Stimulated activated CD4-positive, alpha-beta T cell treated with anti-CD3 and anti-CD28 coated beads, Interleukin-4, amount 100 ng/mL, for 24 hours (primary cell): Measurements from ENCODE around the gene MGLL.

Experiments
- DNase-seq: peaks from one replicate; pipeline ENCODE4 v3.0.0-alpha.2; 2020

The MGLL gene

DNA sequence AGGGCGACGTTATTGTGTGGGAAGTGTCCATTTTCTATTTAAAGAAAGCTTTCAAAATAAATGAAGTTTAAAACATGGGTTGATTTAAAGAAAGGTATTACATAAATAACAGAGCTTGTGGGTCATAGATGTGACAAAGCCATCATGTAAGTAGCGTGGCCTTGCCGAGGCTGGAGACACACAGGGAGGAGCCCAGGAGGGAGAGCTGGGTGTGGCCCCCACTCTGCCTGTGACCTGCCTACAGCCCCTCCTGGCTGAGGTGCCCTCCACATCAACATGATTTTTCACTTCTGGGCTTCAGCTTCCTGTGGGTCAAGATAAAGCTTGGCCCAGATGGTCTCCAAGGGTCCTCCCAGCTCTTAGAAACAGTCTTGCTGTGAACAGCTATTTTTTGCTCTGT is 12.5 kb upstream of the MGLL start:
- DNase-seq, result no peak

DNA sequence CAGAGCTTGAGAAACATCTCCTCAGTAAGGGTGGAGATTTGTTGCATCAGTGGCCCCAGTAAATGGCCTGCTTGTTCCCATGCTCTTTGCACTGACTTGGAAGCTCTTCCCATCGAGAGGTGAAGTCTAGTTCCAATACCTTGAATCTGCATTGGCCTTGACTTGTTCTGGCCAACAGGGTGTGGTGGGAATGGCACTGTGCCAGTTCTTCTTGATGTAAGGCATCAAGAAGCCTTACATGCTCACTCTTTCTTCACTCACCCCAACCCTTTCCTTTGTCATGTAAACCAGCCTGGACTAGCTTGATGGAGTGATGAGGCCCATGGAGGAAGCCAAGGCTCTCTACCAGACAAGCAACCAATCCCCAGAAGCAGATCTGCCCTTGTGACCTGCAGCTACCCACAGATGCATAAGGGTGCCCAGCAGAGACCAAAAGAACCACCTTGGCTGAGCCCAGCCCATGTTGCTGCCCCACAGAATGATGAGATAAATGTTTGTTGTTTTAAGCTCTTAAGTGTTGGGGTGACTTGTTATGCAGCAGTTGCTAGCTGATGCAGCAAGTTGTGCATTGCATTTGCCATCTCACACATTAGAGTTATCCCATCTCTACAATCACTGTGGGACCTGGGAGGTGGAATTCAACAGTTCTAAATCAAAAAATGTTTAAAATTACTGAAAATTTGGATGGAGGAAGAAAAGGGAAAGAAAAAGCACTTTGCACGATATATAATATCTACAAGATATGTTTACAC is 11.1 kb upstream of the MGLL start:
- no peak for DNase-seq

DNA sequence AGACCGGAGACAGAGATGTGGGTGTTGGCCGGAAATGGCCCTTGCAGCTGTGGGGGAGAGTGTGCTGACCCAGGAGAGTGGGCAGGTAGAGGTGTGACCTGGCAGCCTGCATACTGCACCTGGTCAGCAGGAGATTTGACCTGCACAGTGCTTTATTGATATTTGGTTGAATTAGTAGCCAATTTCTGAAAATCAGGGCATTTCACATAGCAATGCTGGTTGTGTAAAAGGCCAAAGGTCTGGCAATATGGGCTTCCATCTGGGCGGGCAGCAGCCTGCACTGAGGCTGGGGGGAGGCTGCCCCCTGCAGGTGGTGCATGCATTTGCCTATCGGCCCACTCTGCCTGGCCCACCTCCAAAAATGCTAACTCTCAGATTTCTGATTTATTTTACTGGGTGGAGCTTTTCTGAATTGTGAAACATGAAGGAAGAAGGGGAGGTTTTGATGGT is 9.4 kb upstream of the MGLL start:
- no peak for DNase-seq

DNA sequence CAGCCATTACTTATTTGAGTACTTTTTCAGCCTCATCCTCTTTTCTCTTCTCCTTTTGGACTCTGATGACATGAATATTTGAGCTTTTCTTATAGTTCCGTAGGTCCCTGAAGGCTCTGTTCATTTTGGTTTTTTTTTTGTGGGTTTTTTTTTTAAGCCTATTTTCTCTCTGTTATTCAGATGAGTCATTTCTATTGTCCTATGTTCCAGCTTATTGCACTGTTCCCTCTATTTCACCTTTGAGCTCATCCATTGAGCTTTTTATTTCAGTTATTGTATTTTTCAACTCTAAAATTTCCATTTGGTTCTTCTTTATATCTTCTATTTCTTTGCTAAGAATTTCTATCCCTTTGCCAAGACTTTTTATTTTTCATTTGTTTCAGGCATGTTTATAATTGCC is 7.2 kb upstream of the MGLL start:
- DNase-seq, result no peak

DNA sequence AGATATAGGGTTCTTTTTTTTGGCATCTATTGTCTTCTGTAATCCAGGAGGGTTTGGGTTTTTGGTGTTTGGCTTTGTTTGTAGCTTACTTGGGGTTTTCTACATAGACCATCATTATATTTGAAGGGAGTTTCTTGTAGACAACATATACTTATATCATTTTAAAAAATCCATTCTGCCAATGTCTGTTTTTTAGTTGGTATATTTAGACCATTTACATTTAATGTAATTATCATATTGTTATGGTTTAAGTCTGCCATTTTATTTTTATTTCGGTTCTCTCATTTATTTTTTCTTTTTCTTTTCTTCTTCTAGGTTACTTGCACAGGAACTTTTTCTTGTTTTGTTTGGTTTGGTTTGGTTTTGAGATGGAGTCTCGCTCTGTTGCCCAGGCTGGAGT is 5.5 kb upstream of the MGLL start:
- no peak for DNase-seq

DNA sequence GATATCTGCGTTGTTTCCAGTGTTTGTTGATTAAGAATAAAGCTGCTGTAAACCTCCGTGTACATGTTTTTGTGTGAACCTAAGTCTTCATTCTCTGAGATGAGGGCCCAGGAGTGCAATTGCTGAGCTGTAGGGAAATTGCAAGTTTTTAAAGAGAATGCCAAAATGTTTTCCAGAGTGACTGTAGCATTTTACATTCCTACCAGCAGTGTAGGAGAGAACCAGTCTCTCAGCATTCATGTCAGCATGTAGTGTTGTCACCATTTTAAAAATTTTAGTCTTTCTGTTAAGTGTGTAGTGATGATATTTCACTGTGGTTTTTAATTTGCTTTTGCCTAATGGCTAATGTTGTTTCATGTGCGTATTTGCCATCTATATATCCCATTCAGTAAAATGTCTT is 3.4 kb upstream of the MGLL start:
- DNase-seq, result no peak

DNA sequence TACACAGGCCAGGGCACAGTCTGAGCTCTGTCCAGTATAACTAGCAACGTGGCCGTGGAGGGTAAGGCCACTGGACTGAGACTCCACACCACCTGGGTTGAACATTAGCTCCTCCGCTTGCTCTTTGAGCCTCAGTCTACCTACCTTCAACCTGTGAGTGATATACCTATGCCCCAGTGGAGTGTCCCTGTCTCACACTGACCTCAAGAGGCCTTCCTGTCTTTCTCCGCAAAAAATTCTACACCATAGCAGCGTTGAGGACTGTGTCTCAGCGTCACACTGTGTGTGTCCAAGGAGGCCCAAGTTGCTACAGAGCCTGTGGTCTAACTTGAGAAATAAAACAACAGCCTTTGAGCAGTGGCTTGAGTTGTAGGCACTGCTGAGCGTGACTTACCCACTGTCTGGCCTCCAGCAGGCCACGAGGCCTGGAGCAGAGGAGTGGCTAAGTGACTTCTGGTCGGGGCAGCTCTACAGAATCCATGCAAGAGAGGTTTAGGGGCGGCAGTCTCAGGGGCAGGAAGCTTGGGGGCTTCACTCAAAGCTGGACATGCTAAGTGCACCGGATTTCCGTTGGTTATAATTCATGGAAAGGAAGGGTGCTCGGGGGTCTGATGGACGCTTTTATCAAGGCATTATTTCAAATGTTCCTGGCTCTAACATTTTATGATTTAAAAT is 2.0 kb upstream of the MGLL start:
- DNase-seq, result no peak

DNA sequence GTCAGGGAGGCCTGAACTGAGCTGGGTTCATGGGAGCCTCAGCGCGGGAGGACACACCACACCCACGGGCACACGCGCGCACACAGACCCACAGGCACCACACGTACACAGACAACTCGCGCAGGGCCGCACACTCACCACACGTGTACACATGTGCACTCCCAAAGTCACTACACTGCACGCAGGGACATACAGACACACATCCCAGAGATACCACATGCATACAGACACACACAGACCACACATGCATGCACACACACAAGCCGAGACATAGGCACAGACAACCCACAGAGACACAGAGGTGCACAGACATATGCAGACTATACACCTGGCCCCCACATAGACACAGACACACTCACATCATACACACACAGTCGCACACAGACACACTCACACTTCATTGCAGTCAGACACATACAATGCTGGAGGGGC is 1.1 kb upstream of the MGLL start:
- no peak for DNase-seq

DNA sequence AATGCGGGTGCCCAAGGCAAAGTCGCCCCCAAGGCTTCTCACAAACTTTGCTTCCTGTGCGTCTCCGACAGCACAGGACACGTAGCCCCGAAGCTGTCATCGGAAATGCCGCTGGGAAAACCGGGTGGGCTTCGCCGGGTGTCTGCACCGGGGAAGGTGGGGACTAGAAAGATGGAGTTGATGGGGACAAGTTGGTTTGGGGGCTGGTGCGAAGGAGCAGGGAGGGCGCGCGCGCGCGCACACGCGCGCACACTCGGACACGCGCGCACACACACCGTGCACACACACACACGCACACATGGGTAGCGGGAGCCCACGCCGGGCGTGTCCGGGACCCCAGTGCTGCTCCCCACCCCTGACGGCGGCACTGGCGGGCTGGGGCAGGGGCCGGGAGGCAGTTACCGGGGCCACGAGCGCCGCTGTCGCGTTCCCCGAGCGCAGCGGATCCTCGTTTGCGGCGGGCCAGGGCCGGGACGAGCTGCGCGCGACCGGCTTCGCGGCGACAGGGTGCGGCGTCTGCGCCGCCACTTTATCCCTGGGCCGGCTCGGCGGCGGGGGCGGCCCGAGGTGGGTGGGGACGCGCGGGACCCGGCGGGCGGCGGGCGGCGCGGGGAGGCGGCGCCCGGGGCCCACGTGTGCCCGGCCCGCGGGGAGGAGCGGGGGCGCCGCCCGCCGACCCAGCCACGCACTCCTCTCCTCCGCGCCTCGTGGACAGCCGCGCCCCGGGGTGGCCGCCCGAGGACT is 539 bp upstream of the MGLL start:
- DNase-seq, result no peak

DNA sequence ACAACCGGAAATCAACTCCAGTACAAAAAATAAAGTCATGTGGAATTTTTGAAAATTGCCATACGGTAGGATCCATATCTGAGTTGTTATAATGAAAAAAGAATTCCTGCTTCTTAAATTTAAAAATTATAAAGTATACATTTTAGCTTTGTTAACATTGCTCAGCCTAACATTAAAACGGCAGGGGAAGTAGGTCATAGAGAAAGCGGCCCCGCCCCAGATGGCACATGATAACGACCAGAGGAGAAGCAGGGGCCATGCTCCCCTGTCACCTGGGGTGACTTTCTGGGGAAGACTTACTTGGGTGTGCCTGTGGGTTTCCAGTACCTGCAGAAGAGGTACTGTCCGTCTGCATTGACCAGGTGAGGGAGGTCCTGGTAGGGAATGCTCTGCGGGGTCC is 921 bp downstream of the MGLL start:
- DNase-seq, result no peak

DNA sequence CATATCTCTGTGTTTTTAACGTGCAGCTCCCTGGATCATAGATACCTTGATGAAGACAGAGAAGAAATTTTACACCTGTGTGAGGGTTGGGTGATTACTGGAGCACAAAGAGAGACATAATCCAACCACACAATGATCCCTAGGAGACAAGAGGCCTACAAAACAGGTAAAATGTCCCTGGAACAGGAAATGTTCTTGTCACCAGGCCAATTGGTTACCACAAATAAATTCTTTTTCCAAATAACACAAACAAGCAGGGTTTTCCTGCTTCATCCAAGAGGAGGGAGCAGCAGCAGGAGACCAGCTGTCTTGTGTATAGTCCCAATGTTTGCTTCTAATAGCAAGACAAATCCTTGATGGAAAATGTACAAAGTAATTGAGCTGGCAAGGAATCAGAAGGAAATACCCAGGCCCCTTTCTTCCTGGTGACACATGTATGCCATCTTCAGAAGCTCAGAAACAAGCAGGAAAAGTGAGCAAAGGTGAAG is 1.4 kb downstream of the MGLL start:
- no peak for DNase-seq

DNA sequence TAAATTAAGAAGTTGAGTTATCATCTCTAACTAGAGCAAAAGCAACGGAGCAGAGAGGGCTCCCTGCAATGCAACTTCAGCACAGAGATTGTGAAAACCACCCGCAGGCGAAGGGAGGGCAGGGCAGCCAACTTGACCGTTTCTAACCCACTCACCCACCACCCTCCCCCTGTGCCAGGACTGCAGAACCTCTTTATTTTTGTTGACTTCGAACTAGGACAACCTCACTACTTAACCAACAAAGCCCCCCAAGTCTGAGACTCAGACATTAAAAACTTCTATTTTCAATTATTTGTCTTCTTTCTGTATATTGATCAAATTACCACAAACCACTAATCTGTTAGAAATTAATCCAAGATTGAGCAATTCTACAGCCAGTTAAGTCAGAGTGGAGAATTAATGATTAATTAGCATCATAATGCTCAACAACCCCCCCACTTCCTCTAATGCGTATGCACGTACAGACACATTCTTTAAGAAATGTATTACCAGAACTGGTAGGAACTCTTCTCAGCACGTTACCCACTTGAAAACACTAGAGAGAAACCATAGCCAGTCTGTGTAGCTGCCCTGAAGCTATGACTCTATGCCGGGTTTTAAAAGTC is 2.0 kb downstream of the MGLL start:
- no peak for DNase-seq

DNA sequence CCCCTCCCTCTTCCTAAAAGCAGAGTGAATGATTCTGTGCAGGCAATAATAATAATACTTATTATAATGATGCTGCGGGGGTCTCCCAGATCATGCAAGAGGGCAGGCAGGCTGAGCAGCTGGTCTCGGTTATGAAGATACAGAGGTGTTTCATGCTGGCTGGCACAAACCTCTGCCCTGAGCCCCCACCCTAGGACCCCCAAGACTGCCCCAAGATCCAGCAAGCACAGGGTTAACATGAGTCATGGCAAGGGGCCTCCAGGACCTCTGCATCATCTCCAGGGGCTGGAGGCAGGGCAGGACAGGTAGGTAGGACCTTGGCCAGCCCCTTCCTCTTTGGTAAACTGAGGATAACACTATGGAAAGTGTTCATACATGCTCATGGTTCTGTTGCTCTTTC is 2.7 kb downstream of the MGLL start:
- no peak for DNase-seq

DNA sequence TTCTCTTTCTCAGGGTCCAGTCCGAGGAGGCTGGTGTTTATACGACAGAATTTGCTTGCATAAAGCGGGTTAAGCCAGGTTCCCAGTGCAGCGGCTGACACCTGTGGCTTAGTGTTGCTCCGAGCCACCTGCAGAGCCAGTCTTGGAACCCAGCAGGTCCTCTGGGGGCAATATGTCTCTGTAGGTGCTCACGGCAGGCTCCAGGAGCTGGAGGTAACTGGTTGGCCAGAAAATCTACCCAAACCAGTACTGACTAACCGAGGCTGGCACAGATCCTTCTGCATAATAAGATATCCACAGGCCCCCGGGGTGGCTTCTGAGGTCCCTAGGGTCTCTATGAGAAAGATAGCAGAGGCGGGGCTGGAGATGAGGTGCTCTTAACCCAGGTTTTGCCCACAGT is 3.2 kb downstream of the MGLL start:
- no peak for DNase-seq

DNA sequence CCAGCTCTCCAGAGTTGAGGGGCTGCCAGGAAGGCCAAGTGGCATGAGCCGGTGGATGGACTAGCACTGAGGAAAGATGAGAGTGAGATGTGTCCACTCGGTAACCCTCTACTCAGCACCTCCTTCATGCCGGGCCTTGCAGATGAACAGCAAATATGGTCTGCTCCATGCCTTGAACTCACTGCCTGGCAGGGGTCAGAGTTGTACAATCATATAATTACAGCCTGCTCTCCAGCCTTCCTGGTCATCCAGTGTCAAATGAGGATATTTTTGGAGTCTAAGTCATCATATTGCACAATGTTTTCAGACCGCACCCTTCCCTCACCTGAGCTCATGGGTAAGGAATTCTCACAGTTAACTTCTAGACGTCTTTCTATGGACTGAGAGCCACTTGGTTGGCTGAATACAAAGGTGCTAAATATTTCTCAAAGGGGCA is 4.9 kb downstream of the MGLL start:
- no peak for DNase-seq

DNA sequence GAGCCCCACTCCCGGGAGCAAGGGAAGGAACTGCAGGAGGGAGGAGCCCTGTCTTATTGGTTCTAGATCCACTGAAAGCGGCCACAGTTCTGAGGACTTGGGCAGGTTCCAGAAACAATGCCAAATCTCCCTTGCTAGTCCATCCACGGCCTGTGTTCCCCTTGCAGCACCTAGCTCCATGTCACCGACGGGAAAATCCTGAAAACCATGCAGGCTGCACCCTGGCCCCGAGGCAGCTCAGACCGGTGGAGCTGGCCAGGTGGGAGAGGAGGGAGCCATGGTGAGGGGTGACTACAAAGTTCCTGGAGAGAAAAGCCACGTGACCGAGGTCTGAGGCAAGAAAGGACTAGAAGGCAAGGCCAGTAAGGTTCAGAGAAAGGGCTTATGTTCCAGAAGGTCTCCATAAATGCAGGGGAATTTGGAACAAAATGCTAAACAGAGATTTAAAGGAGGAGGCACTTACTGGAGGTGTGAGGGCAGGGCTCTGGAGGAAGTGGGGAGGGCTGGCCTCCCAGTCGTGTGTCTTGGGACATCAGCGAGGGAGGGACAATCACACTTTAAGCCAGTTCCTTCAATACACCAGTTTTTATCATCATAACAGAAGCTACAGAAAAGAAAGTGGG is 5.4 kb downstream of the MGLL start:
- DNase-seq, result no peak

DNA sequence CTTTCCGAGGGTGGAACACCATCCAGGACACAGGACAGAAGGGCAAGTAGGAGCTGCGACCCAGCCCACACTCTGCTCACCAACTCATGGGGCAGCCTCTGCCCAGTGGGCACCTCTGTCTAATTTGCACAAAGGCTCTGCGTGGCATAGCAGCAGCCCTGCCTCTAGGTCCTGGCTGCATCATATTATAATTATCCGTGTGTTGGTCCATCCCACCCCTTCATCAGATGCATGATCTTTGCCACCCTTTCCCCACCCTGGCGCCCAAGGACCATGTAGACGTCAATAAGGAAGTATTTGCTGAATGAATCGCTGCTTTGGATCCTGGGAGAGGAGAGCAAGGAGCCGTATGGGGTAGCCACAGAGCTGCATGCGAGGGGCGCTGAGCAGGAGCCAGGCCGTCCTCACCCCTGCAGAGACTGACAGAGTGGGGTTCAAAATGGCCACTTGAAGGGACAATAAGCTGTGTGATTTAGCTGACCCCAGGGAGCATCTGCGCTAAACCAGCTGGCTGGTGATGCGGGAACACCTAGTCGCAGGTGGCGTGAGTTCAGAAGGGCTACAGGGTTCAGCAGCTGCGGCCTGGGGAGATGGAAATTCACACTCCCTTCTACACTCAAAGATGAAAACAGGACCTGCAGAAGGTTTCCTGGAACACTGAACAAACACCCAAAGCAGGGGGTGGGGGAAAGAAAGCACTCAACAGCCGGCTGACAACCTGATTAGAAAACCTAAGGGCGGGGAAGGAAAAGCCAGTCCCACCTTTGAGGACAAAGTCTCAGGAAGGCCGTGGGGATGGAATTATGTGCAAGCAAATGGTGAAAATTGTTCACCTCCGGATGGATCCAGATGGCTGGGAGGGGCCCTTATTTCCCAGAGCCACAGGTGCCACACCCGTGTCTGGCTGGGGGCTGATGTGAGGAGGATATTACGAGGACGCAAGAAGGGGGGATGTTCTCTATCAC is 6.4 kb downstream of the MGLL start:
- DNase-seq, result no peak

DNA sequence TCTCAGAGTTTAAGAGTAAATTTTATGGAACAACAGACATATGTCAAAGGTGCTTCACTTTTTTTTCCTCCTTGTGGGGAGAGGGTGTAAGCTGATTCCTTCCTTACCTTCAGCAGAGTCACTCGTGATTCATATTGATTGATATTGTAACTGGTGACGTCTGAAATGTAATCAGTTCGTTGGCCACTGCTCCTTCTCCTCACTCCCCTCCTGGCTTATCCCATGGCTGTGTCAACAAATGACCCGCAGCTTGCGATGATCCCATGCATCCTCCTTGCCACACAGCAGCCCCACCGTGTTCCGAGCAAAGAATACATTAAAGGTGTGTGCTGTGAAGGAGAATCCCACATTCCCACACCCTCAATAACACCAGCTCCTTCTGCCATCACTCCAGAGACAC is 7.3 kb downstream of the MGLL start:
- DNase-seq, result no peak

DNA sequence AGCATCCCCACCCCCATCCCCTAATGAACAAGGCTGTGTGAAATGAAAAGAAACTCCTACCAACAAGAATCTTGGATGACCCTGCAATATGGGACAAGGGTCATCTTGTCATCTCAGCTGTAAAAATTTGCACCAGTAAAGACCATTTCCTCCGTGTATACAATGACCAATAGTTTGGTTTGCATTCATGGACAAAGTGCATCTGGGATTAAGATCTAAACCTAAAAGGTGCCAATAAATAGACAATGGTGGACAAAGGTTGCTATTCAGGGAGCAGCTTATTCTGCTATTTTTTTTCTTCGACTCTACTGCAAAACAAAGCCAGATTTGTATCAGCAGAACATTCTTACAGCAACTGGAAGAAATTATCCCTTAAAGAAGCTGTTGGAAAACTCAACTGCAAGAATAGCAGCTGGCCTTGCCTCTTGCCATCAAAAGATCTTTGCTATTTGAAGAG is 8.0 kb downstream of the MGLL start:
- DNase-seq, result no peak

DNA sequence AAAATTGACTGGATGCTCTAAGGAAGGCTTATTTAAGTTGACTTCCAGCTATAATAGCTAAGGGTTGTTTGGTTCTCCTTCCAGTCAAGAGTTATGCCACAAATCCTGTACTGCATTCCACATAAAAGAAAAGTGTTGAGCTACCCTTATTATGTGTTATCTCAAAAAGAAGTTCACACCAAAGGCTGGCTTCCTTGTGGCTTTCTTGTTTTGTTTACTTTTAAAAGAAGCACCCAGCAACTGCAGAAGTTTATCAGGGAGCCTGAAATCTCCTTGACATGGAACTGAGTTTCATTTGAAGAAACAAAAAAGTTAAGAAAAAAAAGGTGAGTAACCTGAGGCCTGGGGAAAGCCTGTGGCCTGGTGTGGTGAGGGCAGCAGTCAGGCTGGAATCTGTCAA is 10.2 kb downstream of the MGLL start:
- no peak for DNase-seq

DNA sequence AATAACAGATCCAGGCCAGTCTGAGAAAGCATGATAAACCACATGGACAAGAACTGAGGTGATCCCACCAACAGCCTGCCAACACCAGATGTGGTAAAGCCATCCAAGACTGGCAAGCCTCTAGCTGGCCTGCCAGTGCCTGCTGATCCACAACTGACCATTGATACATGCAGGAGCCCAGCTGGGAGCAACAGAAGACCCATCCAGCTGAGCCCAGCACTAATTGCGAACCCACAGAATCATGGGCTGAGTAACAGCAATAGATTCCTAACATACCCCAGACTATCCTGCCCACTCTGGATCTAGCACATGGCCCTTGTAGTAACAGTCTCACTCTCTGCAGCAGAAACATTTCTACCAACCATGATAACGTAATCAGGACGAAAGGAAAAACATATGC is 10.6 kb downstream of the MGLL start:
- no peak for DNase-seq

DNA sequence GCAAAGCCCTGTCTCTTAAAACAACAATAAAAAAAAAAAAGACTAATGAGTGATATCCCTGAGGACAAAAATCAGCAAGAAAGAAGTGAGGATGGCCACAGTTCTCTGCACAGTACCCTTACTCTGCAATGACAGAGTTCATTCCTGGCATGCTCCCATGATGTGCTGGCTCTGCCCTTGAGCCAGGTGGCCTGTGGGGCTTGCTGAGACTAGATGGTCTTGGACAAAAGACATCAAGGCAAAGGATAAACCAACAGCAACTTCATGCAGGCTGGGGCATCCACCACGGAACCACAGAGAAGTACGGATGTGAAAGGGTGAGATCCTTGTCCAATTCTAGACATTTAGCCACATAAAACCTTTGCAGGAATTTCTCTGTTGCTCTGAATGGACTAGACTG is 12.7 kb downstream of the MGLL start:
- DNase-seq, result no peak
